Colonic mucosa (tissue), 4 donors: Measurements from ENCODE around the gene DNAJC3. TPM values are rescaled to one million over a fixed set of nuclear protein-coding genes. Genes with fewer than 3 reads are reported as not detected.
"Not testable (repeated sequence)": the region's sequence is repeated elsewhere in the genome, so short reads cannot be mapped to it uniquely, and the experiment has no call there.

Experiments
- DNase-seq: peaks from one replicate; pipeline ENCODE4 v3.0.0-alpha.2; 2020
- H3K27ac ChIP-seq: fragments of 200-600 bp; one replicate; pipeline ENCODE4 v1.8.0; 2021
- H3K27me3 ChIP-seq: fragments of 200-600 bp; one replicate; pipeline ENCODE4 v1.8.0; 2021
- H3K36me3 ChIP-seq: fragments of 200-600 bp; one replicate; pipeline ENCODE4 v1.8.0; 2021
- H3K4me1 ChIP-seq: fragments of 200-600 bp; one replicate; pipeline ENCODE4 v1.8.0; 2021; ENCODE audit warnings: mild to moderate bottlenecking
- H3K4me3 ChIP-seq: fragments of 200-600 bp; one replicate; pipeline ENCODE4 v1.8.0; 2021
- H3K9ac ChIP-seq, 2 donors: one replicate each; pipeline ENCODE4 v1.7.0; 2013; ENCODE audit warnings: control low read depth in 2 of 2, low read depth in 2 of 2, low read length in 2 of 2
- H3K9me3 ChIP-seq: fragments of 200-600 bp; one replicate; pipeline ENCODE4 v1.8.0; 2021
- intact Hi-C: fragments of 100-400 bp; cut with DNase I; formaldehyde crosslinking; loops from one replicate; pipeline ENCODE4 v1.14.1; 2022
- total RNA-seq, 2 donors: library from RNA; stranded (reverse); fragmentation: NEBNext Ultra II Directional in 1 of 2; extraction: Animal tissue kit (Norgen Biotek cat#: 25700) in 1 of 2; gene quantifications; one replicate each; pipeline ENCODE4 v1.2.1, GENCODE V29; 2021
- TF ChIP-seq, protein P1 (sequence below): fragments of 200-600 bp; IDR thresholded peaks from one replicate; pipeline ENCODE4 v1.8.0; 2022; ENCODE audit warnings: antibody characterized with exemption, mild to moderate bottlenecking
- donor health status: healthy.
- donor health status: DM: no; HTN: no; CAD: no.
- donor health status: DM: no; HTN: no; CAD: no.

Gene DNAJC3
- total RNA-seq, 2 donors from 2014 or later = 70.6 to 76.8 TPM

DNA sequence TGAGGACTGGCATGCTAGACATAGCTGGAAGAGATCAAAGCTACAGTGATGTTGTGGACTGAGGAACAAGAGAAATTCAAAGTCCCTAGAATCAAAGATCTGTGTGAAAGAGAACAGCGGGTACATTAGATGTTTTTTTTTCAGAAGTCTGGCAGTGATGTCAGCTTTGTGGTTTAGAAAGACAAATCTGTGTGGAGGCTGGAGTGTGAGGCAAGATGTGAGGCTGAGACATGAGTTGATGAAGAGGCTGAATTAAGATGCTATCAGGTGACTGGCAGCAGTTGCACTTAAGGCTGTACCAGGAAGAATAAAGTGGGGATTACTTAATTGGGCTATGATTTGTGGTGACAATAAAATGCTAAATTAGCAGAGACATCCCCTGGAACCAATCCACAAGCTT, 46.5 kb downstream of the DNAJC3 start:
- no peaks in the 10 kb centered on the region for H3K4me1 ChIP-seq
- DNase-seq = no peak
- H3K27me3 ChIP-seq = no peaks in the 10 kb centered on the region
- H3K36me3 ChIP-seq = no peaks in the 10 kb centered on the region
- no peak overlapping the region for H3K27ac ChIP-seq
- H3K9ac ChIP-seq = no peak overlapping the region
- no peak overlapping the region for H3K4me3 ChIP-seq
- TF ChIP-seq, protein P1, sequence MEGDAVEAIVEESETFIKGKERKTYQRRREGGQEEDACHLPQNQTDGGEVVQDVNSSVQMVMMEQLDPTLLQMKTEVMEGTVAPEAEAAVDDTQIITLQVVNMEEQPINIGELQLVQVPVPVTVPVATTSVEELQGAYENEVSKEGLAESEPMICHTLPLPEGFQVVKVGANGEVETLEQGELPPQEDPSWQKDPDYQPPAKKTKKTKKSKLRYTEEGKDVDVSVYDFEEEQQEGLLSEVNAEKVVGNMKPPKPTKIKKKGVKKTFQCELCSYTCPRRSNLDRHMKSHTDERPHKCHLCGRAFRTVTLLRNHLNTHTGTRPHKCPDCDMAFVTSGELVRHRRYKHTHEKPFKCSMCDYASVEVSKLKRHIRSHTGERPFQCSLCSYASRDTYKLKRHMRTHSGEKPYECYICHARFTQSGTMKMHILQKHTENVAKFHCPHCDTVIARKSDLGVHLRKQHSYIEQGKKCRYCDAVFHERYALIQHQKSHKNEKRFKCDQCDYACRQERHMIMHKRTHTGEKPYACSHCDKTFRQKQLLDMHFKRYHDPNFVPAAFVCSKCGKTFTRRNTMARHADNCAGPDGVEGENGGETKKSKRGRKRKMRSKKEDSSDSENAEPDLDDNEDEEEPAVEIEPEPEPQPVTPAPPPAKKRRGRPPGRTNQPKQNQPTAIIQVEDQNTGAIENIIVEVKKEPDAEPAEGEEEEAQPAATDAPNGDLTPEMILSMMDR = no peak
- no peaks in the 10 kb centered on the region for H3K9me3 ChIP-seq
- intact Hi-C loops = no loop called here

DNA sequence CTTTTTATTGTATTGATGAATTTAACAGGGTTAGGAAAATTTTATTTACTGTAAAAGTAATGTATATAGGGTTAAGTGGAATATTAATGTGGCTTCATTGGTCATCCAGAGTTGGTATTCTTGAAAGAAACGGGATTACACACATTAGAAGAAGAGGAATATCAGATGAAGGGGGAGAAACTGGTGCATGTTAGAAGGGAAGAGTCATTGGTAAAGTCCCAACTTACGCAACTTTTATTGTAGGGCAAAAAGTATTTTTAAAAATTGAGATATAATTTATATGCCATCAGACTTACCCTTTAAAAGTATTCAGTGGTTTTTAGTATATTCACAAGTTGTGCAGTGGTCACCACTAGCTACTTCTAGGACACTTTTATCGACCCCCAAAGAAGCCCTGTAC, 47.3 kb downstream of the DNAJC3 start:
- TF ChIP-seq, protein P1 = no peak
- H3K9me3 ChIP-seq = no peaks in the 10 kb centered on the region
- no peaks in the 10 kb centered on the region for H3K4me1 ChIP-seq
- H3K9ac ChIP-seq = no peak overlapping the region
- no peaks in the 10 kb centered on the region for H3K36me3 ChIP-seq
- H3K27me3 ChIP-seq = no peaks in the 10 kb centered on the region
- H3K4me3 ChIP-seq = no peak overlapping the region
- no peak overlapping the region for H3K27ac ChIP-seq
- intact Hi-C loops = no loop called here
- DNase-seq = no peak

DNA sequence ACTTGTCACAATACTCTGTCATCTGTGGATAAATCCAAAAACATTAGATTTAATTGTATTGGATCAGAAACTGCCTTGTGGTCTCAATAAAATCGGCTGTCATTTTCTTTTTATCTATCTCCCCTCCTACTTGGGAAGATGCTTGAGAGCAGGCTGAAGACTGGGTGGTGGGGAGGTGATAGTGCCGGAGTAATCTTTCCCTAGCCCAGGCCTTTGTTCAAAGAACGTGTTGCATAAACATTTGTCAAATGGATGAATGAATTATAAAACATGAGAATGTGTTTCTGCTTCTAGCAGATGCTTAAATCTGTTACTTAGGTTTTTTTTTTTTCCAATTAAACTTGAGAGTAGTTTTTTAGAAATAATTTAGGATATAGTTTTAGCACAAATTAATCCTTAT, 49.9 kb downstream of the DNAJC3 start:
- H3K9me3 ChIP-seq = no peaks in the 10 kb centered on the region
- intact Hi-C loops = no loop called here
- TF ChIP-seq, protein P1 = no peak

DNA sequence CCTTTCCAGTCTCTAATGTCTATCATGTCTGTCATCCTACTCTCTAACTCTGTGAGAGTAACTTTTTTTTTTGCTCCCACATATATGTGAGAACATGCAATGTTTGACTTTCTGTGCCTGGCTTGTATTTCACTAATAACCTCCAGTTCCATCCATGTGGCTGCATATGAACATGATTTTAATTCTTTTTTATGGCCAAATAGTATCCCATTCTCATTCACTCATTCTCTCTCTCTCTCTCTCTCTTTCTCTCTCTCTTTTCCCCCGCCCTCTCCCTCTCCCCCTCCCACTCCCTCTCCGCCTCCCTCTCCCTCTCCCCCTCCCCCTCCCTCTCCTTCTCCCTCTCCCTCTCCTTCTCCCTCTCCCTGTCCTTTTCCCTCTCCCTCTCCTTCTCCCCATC, 52.0 kb downstream of the DNAJC3 start:
- no peak for DNase-seq
- intact Hi-C loops = no loop called here
- Histone ChIP-seq H3K9me3 (no peaks in the 10 kb centered on the region), H3K4me3 (no peak overlapping the region), H3K4me1 (no peaks in the 10 kb centered on the region), H3K36me3 (no peaks in the 10 kb centered on the region), H3K27ac (no peak overlapping the region), H3K9ac (no peak overlapping the region), H3K27me3 (no peaks in the 10 kb centered on the region)
- TF ChIP-seq, protein P1 = no peak

More for the DNA sequence above, 49.9 kb downstream of the DNAJC3 start:
- Histone ChIP-seq H3K27ac (no peak overlapping the region), H3K27me3 (no peaks in the 10 kb centered on the region), H3K4me3 (no peak overlapping the region), H3K4me1 (no peaks in the 10 kb centered on the region), H3K36me3 (no peaks in the 10 kb centered on the region), H3K9ac (no peak overlapping the region)
- DNase-seq = no peak

DNA sequence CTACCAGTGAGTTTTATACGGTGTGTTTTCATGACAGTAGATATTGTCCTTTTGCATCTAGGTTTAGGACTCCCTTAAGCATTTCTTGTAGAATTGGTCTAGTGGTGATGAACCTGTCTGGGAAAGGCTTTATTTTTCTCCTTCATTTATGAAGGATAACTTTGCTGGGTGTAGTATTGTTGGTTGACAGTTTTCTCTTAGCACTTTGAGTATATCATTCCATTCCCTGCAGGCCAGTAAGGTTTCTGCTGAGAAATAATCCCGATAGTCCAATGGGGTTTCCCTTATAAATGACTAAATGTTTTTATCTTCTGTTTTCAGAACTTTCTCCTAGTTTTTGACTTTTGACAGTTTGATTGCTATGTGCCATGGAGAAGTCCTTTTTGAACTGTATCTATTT, 57.2 kb downstream of the DNAJC3 start:
- Histone ChIP-seq H3K4me3 (no peak overlapping the region), H3K9me3 (peaks cover 4% of the 10 kb centered on the region), H3K4me1 (no peaks in the 10 kb centered on the region), H3K27me3 (no peaks in the 10 kb centered on the region), H3K36me3 (no peaks in the 10 kb centered on the region), H3K9ac (no peak overlapping the region), H3K27ac (no peak overlapping the region)
- DNase-seq = no peak
- TF ChIP-seq, protein P1 = no peak
- intact Hi-C loops = no loop called here

DNA sequence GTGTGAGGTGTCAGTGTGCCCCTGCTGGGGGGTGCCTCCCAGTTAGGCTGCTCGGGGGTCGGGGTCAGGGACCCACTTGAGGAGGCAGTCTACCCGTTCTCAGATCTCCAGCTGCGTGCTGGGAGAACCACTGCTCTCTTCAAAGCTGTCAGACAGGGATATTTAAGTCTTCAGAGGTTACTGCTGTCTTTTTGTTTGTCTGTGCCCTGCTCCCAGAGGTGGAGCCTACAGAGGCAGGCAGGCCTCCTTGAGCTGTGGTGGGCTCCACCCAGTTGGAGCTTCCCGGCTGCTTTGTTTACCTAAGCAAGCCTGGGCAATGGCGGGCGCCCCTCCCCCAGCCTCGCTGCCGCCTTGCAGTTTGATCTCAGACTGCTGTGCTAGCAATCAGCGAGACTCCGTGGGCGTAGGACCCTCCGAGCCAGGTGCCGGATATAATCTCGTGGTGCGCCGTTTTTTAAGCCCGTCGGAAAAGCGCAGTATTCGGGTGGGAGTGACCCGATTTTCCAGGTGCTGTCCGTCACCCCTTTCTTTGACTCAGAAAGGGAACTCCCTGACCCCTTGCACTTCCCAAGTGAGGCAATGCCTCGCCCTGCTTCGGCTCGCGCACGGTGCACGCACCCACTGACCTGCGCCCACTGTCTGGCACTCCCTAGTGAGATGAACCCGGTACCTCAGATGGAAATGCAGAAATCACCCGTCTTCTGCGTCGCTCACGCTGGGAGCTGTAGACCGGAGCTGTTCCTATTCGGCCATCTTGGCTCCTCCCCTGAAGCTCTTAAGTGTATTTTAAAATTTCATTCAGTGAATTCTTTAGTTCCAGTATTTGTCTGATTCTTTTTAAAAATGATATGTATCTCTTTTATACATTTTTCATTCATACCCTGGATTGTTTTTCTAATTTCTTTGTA, 63.4 kb downstream of the DNAJC3 start:
- H3K27ac ChIP-seq, H3K4me1 ChIP-seq, H3K9ac ChIP-seq, DNase-seq, H3K4me3 ChIP-seq, H3K36me3 ChIP-seq, H3K27me3 ChIP-seq, H3K9me3 ChIP-seq, intact Hi-C loops: not testable (repeated sequence)
